ENCODE measurements around the gene PLA2G4B.

PLA2G4B gene

GRCh38 chr15:41850482-41851166 is 12.0 kb downstream of the PLA2G4B start:
- DNase-seq = no peak

- no peak for DNase-seq
These were observed 12.5 kb downstream of the PLA2G4B start for GRCh38 chr15:41851167-41851523.

GRCh38 chr15:41851755-41852370 is 13.2 kb downstream of the PLA2G4B start:
- no peak for DNase-seq

GRCh38 chr15:41852736-41853590 is 14.3 kb downstream of the PLA2G4B start:
- DNase-seq = no peak

GRCh38 chr15:41853831-41854230 is 15.2 kb downstream of the PLA2G4B start:
- DNase-seq = peak in 3 of 58 donors; percentile 8 to 19 (median 17)

GRCh38 chr15:41854443-41854842 is 15.8 kb downstream of the PLA2G4B start:
- no peak for DNase-seq

GRCh38 chr15:41855261-41855961 is 16.8 kb downstream of the PLA2G4B start:
- DNase-seq = no peak

- no peak for DNase-seq
These were observed 17.6 kb downstream of the PLA2G4B start for GRCh38 chr15:41856262-41856661.

- DNase-seq = no peak
These were observed 18.1 kb downstream of the PLA2G4B start for GRCh38 chr15:41856716-41857115.

GRCh38 chr15:41857316-41857715 is 18.7 kb downstream of the PLA2G4B start:
- no peak for DNase-seq

GRCh38 chr15:41858756-41859155 is 20.1 kb downstream of the PLA2G4B start:
- no peak for DNase-seq

GRCh38 chr15:41860049-41860828 is 21.6 kb downstream of the PLA2G4B start:
- DNase-seq = no peak

GRCh38 chr15:41861736-41862356 is 23.2 kb downstream of the PLA2G4B start:
- DNase-seq = no peak

- DNase-seq = no peak
These were observed 24.0 kb downstream of the PLA2G4B start for GRCh38 chr15:41862515-41863116.

- no peak for DNase-seq
These were observed 26.9 kb downstream of the PLA2G4B start for GRCh38 chr15:41865490-41866055.

- no peak for DNase-seq
These were observed 27.6 kb downstream of the PLA2G4B start for GRCh38 chr15:41866263-41866703.

GRCh38 chr15:41866872-41867579 is 28.4 kb downstream of the PLA2G4B start:
- DNase-seq = no peak

- no peak for DNase-seq
These were observed 29.7 kb downstream of the PLA2G4B start for GRCh38 chr15:41868321-41868720.
